HPDE6-E6E7 (cell line): ENCODE data around the gene NBPF14.
"Not testable (repeated sequence)": the region's sequence is repeated elsewhere in the genome, so short reads cannot be mapped to it uniquely, and the experiment has no call there.

ENCODE experiments used
- DNase-seq: peaks from one replicate; pipeline ENCODE4 v3.0.0; 2011; ENCODE audit warnings: missing footprints; ENCODE audit errors: extremely low spot score

The NBPF14 gene, protein sequence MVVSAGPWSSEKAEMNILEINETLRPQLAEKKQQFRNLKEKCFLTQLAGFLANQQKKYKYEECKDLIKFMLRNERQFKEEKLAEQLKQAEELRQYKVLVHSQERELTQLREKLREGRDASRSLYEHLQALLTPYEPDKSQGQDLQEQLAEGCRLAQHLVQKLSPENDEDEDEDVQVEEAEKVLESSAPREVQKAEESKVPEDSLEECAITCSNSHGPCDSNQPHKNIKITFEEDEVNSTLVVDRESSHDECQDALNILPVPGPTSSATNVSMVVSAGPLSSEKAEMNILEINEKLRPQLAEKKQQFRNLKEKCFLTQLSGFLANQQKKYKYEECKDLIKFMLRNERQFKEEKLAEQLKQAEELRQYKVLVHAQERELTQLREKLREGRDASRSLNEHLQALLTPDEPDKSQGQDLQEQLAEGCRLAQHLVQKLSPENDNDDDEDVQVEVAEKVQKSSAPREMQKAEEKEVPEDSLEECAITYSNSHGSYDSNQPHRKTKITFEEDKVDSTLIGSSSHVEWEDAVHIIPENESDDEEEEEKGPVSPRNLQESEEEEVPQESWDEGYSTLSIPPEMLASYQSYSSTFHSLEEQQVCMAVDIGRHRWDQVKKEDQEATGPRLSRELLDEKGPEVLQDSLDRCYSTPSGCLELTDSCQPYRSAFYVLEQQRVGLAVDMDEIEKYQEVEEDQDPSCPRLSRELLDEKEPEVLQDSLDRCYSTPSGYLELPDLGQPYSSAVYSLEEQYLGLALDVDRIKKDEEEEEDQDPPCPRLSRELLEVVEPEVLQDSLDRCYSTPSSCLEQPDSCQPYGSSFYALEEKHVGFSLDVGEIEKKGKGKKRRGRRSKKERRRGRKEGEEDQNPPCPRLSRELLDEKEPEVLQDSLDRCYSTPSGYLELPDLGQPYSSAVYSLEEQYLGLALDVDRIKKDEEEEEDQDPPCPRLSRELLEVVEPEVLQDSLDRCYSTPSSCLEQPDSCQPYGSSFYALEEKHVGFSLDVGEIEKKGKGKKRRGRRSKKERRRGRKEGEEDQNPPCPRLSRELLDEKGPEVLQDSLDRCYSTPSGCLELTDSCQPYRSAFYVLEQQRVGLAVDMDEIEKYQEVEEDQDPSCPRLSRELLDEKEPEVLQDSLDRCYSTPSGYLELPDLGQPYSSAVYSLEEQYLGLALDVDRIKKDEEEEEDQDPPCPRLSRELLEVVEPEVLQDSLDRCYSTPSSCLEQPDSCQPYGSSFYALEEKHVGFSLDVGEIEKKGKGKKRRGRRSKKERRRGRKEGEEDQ (N-terminal part only)

DNA sequence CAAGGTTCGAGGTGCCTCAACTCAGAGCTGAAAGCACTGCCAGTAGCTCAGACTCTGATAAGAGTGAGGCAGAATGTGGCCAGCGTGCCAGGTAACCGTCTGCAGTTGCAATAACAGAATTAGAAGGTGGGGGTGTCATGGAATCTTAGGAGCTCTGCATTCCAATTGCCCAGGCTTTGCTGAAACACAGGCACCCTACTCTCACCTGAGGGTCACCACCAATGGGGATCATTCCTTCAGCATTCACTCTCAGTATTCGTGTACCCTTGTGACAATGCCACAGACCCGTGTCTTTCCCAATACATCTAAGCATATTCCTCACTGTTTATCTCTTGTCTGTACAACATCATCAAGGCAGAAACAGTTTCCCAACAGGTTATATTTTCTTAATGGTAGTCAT lies at the start of gene NBPF14:
Gene NBPF14 (minus strand): TSS at position 101 of the 400 bp plus-strand sequence. CDS start 294 bp downstream, outside the sequence.
- DNase-seq, result not testable (repeated sequence)

DNA sequence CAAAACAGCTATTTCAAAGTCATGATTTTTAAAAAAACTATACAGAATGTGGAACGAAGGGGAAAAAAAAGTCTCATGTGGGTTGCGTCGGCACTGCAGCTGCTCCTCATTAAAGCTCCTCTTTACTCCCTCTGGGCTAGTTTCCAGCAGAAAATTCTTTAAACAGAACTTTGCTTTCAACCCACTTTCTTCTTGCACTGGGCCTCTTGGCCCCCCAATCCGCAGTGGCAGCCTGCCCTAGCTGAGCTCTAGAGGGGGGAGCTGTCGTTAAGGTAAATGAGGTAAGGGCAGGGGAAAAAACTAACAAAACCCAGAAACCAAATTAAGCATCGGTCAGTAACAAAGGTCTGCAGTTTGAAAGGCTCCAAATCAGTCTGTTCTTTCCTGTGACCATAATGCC lies 29.6 kb upstream of the NBPF14 start:
- DNase-seq, result not testable (repeated sequence)

DNA sequence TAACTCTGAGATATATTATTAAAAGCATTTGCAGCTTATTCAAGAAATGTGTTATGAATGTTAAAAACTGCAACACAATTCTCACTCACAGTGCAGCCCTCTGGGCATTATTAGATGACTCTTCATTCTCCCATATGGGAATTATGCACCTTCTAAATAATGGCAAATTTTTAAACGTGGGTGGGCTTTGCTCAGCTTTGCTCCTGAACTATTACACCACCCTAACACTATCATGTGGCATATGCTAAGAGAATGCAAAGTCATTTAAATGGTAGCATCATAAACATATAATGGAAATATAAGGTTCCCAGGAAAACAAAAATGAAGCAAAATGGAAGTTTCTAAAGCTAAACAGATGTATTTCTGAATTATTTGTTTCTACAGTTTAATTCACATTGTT lies 22.4 kb upstream of the NBPF14 start:
- DNase-seq, result not testable (repeated sequence)

DNA sequence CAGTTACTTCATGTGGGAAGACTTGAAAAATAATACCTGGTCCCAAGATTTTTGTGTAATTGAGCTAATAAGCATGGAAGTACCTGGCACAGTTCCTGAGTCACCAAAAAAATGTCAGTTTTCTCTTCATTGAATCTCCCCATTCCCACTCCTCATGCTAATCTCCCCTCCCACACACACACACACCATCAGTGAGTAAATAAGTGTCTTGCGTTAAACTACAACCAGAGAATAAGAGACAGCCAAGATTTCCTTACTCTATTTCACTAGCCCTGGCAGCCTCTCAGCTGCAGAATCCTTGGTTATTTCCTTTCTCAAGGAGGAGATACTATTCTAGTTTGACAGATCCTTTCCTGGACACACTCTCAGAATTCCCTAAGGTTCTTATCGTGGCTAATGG lies 9.5 kb upstream of the NBPF14 start:
- not testable (repeated sequence) for DNase-seq

DNA sequence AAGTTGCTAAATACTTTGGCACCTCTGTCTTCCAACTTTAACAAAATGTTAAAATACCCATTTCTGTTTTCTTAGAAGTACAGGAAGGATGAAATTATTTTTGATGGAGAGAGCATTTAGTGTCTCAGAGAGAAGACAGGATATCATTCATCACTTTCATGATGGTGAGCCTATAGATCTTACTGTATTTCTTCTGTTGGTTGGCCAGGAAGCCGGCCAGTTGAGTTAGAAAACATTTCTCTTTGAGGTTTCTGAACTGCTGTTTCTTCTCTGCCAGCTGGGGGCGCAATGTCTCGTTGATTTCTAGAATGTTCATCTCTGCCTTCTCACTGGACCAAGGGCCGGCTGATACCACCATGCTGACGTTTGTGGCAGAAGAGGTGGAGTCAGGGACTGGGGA lies 451 bp downstream of the NBPF14 start:
- DNase-seq, result not testable (repeated sequence)

DNA sequence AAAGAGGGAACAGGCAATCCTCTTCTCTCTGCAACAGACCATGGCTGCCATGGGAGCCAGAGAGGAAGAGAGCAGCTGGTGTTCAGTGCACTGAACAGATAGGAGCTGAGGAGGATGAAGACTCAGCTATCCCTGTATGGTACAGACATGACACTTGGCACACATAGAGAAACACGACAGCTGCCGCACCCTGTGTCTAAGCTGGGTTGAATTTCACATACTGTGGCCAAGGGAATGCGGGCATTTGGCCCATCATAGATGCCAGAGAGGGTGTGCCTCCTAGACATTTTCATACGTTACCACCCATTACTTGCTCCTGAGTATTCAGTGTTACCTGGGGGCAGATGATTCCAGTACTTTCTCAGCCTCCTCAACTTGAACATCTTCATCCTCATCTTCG lies 4.7 kb downstream of the NBPF14 start:
- not testable (repeated sequence) for DNase-seq

DNA sequence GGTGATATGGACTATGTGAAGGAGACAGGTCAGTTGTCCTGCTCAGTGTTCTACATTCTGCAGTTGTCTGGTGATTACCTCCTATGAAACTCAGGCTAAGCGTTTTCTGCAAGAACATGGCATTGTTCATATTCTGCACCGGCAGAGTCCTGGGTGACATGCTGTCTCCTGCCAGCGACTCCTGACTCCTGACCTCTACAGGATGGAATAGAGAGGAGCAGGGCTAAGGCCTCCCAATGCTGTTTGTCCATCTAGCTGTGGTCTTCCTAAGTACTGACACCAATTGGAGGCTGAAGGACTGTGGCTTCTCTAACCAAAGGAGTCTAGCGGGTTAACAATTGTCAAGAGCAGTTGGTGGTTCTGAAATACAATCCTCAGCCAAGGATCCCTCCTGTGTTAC lies 63.7 kb downstream of the NBPF14 start:
- DNase-seq, result not testable (repeated sequence)

DNA sequence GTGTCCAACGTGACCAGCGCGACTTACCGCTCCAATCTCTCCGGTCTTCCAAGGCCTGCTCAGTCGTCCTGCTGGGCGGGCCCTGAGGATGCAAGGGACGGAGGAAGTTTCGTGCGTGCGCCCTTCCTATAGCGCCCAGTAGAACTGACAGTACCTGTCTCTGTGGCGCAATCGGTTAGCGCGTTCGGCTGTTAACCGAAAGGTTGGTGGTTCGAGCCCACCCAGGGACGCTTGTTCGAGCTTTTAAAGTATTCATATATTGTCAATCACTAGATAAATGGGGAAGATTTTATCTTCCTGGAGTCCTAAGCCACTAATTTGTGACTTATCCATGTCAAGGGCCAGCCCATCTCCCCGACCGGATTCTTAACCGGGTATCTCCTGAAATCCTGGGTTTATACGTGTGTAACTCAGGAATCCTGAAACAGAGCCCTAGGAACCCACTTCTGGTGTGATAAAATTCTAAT lies 66.7 kb downstream of the NBPF14 start:
- not testable (repeated sequence) for DNase-seq

DNA sequence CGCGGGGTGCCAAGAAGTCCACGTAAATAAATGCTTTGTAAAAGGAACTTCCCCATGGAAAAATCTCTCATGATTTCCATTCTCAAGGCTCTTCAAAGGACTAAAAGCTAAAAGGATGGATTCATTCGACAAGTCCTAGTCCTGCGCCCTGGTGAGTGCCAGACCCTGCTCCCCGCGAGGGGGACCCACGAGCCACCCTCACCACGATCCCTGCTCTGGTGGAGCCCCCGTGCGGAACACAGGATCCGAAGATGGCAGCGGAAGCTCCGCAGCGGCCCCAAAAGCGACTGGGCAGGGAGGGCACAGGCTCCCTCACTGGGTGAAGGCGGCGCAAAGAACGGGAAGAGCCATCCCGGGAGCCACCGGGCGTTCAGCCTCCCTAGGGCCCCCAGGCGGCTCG lies 67.2 kb downstream of the NBPF14 start:
- DNase-seq, result not testable (repeated sequence)

DNA sequence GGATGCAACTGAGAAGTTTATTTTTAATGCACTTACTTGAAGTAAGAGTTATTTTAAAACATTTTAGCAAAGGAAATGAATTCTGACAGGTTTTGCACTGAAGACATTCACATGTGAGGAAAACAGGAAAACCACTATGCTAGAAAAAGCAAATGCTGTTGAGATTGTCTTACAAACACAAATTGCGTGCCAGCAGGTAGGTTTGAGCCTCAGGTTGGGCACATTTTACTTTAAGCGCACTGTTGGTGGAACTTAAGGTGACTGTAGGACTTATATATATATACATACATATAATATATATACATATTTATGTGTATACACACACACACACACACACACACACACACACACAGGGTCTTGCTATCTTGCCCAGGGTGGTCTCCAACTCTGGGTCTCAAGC lies 69.2 kb downstream of the NBPF14 start:
- DNase-seq, result not testable (repeated sequence)

DNA sequence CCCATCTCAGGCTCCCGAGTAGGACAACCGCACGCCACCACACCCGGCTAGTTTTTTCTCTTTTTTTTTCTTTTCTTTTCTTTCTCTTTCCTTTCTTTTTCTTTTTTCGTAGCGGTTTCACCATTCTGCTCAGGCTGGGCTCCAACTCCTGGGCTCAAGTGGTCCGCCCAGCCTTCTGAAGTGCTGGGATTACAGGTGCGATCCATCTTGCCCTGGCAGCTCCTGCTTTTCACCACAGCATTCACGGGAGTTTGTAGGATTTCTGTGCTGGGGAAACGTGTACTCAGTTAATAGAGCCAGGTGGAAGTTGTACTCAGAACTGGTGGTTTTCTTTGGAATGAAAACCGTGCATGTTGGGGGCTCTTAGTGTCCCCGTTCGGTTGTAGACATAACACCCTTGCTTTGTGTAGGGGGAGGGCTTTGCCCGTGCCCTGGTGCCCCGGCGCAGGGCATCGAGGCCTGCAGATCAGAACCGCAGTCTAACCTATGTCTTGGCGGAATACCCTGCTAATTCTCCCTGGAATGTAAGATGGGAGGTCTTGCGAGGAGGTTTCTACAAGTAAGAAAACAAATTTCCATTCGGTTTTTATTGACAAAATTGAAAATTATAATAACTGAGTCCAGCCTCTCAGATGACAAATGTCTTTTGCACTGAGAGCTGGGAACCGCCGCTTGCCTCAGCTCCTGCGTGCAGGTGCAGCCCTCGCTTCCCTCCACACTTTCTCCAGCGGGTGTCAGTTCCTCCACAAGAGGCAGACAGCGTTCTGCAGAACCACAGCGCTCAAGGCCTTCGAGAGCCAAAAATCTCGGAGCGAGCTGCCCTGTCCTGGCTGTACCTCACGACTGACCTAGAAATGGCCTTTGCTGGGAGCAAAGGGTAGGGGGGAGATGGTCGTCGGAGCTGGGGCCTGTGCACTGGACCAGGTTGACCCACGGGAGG lies 72.3 kb downstream of the NBPF14 start:
- DNase-seq, result not testable (repeated sequence)

DNA sequence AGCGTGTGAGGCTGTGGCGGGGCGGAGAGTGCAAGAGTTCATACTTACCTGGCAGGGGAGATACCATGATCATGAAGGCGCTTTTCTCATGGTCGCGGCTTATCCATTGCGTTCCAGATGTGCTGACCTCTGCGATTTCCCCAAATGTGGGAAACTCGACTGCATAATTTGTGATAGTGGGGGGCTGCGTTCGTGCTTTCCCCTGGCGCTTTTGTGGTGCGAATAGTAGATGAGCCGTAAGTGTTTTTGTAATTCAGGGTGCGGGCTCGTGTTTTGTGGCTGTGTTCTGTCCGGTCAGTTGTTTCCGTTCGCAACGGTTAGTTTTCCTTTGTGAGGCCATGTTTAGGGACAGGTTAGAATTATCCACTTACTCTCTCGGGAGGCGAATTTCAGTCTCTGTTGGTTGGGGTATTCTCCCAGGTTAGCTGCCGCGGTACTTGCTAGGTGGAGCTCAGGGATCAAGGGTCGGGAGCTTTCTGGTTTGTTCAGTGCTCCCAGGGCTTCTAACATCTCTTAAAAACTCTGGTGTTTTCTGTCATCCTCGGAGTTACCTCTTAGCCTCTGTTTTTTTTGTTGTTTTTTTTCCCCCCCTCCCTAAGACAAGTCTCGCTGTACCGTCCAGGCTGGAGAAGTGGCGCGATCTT lies 73.1 kb downstream of the NBPF14 start:
- peak; percentile 54 for DNase-seq

DNA sequence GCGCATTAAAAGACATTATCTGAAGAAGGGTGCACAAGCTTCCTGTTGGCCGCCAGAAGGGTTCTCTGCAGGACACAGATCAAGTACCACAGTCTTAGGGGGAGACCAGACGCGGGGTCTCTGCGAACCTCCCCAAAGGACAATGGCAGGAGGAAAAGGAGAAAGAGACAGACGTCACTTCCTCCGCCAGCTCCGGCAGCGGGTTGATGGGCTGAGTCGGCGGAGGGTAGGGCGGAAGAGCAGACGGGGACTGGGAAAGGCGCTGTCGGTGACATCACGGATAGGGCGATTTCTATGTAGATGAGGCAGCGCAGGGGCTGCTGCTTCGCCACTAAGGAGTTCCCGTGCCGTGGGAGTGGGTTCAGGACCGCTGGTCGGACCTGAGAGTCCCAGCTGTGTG lies 73.7 kb downstream of the NBPF14 start:
- DNase-seq, result not testable (repeated sequence)

DNA sequence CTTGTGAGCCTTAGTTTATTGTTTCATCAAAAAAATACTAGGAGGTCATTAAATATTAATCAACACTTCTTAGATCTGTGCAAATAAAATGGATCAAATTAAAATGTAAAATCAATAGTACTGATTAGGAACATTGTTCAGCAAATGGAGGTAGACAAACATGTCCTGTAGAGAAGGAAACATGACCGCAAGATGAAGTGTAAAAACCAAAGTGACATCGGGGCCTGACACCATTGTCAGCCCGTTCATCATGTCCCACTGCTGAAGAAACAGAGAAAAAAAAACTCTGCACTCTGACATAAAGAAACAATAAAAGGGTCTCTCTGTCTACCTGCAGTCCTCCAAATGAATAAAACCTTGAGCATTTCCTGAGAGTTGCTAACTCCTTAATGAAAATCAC lies 81.5 kb downstream of the NBPF14 start:
- DNase-seq, result not testable (repeated sequence)

DNA sequence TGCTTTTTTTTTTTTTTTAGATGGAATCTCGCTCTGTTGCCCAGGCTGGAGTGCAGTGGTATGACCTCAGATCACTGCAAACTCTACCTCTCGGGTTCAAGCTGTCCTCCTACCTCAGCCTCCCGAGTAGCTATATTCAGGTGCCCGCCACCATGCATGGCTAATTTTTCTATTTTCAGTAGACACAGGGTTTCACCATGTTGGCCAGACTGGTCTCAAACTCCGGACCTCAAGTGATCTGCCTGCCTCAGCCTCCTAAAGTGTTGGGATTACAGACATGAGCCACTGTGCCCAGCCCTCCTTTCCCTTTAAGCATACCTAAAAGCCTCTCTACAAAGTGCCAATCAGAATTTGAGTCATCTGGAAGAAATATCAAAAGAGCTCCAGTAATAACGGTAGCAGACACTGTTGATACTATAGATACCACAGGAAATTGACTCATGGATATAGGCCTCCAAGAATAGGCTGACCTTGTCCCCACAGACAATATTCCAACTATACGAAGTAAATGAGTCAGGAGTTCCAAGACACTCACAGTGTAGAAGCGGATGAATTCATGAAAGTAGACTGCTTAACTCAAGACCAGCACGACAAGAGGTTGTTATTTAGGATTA lies 83.1 kb downstream of the NBPF14 start:
- not testable (repeated sequence) for DNase-seq

DNA sequence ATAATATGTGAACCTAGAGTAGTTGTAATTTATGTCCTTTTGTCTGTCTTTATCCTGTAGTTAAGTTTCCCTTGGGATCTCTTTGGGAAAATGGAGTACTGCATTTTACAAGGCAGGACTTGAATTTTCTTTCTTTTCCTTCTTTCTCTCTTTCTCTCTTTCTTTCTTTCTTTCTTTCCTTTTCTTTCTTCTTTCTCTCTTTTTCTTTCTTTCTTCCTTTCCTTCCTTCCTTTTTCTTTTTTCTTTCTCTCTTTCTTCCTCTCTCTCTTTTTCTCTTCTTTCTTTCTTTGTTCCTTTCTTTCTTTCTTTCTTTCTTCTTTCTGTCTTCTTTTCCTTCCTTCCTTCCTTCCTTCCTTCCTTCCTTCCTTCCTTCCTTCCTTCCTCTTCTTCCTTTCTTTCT lies 101.9 kb downstream of the NBPF14 start:
- DNase-seq, result not testable (repeated sequence)

DNA sequence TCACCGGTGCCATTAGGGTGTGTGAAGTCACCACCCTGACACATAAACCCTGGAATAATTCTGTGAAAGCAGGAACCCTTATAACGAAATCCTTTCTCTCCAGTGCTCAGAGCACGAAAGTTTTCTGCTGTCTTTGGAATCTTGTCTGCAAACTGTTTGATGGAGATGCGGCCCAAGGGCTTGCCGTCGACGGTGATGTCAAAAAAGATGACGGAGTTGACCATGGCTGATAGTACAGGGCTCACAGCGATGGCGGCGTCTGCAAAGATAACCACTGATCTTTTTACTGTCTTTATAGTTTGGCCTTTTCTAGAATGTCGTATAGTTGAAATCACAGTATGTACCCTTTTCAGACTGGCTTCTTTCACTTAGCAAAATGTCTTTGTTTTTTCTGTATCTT lies 112.8 kb downstream of the NBPF14 start, which contains the start of gene PPIAL4G:
Gene PPIAL4G (minus strand): TSS at position 274 of the 400 bp plus-strand sequence. CDS start 50 bp downstream, at position 224.
- DNase-seq, result not testable (repeated sequence)
